UCSD-AML1 (cell line): ENCODE results near the gene SPATS2.
A peak's percentile ranks its signal among the peaks of the same experiment; 100 is the strongest.

Experiments used
- DNase-seq: peaks from one replicate; lab custom pipeline; 2025; ENCODE audit not compliant: unreplicated experiment; lab: John Stamatoyannopoulos, UW

Gene SPATS2

DNA sequence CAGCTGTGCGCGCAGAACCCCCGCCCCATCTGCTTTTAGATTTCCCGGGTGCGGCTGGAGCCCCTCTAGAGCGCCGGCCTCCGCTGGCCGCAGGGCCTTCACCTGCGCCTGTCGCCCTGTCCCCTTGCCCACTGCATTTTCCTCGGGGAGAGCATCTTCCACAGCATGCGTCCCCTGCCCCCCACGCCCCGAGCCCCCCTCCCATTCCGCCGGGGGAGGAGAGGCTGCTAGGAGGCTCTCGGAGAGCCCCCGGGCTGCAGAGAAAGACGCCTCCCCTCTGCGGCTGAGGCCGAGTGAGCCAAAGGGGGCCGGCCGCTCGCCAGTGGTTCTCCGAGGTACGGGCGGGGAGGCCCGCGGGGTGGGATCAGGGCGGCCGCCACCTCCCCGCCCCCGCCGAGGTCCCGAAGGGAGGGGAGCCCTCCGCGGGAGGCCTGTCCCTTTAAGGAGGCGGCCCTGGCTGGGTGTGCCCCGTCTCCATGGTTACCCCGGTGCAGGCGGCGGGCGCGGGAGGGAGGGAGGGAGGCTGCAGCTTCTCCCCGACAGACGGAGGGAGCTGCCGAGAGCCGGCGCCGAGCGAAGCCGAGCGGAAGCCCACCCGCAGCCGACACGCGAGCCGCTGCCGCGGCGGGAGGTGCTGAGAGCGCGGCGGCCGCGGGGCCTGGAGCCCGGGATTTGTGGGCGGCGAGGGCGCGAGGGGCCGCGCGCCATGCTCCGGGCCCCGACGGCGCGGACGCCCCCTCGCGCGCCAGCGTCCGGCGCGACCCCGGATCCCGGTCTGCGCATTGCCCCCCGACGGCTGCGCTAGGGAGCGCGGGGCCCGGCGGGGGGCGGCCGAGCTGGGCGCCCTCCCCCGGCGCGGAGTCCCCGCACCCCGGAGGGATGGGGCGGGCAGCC is 171.5 kb downstream of the SPATS2 start, which contains the start of gene KCNH3:
KCNH3 (plus strand) TSS at position 521 of the 894 bp plus-strand sequence. CDS start 387 bp downstream, outside the sequence.
- DNase-seq, result peak; percentile 63

DNA sequence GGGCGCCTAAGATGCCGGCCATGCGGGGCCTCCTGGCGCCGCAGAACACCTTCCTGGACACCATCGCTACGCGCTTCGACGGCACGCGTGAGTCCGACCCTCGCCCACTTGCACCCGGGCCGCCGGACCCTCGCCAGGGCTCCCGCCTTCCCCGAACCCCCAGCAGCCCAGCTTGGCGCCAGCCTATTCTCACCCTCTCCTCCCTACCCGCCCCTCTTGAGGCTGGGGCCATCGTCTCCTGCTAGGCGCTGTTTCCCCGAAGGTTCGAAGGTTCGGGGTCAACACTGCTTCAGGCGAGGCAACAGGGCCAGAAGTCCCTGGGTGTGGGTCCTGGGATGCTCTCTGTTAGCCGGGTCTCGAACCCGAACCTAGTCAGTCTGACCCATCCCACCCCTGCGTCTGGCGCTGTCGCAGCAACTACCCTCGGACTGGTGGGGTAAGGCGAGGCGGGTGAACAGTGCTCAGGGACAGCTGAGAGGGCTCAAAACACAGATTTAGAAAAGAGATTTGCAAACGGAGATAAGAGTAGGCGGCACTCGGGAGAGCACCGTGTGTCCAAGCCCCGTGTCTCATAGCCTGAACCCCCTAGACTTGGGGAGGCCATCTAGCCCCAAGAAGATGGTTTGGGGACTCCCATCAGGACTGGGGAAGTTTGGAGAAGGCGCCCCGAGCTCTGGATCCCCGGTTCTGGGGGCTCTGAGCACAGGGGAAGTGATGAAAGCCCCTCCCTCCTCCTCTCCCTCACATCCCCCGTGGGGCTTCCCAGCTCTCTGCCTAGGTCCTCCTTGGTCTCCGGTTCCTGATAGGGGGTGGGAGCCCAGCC is 172.4 kb downstream of the SPATS2 start:
- DNase-seq, result no peak

DNA sequence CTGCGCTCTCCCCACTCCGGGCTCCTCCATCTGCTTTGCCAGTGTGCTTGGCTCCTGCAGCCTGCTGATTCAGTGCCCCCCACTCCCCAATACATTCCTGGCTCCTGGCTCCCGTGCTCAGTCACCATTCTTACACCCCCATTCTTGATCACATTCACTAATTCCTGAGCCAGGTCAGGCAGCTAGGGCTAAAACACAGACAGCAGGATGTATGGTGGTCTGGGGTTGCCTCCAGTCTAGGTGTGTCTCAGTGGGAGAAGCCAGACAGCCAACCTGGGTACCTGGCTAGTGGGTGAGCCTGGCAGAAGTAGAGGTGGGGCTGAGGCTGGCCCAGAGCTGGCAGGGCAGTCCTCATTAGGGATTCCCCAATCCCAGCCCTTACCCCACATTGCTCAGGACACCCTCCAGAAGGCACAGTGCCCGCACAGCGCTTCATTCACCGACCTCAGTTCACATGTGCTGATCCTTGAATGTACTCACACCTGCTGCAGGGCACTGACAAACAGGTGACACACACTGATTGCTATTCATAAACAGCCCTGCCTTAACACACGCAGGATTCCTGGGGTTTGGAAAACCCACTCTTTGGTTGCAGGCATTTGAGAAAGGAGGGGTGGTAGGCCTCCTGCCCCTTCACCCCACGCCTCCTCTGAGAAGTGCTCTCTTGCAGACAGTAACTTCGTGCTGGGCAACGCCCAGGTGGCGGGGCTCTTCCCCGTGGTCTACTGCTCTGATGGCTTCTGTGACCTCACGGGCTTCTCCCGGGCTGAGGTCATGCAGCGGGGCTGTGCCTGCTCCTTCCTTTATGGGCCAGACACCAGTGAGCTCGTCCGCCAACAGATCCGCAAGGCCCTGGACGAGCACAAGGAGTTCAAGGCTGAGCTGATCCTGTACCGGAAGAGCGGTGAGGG is 173.2 kb downstream of the SPATS2 start:
- no peak for DNase-seq

DNA sequence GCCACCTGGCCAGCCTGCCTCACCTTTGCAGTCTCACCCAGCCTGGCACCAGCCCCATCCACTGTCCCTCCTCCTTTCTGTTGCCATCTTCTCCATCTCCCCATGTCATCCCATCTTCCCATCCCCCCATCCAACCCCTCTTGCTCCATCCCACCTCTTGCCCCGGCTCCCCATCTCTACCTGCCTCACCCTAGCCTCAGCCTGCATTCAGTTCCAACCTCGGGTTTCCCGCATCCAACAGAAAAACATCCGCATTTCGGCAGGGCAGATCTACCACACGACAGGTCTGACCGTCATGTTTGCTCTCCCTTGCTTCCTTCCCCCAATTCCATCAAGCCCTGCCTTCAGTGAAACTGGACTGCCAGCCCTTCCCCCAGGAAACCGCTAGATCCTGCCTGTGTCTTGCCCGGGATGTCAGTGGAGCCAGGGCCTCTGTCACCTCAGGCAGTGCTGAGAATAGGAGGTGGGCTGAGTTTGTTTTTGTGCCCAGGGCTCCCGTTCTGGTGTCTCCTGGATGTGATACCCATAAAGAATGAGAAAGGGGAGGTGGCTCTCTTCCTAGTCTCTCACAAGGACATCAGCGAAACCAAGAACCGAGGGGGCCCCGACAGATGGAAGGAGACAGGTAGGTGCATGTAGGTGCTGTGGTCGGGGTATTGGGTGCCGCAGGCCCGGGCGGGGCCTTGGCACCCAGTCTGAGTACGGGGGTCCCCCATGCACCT is 174.0 kb downstream of the SPATS2 start:
- peak; percentile 51 for DNase-seq

DNA sequence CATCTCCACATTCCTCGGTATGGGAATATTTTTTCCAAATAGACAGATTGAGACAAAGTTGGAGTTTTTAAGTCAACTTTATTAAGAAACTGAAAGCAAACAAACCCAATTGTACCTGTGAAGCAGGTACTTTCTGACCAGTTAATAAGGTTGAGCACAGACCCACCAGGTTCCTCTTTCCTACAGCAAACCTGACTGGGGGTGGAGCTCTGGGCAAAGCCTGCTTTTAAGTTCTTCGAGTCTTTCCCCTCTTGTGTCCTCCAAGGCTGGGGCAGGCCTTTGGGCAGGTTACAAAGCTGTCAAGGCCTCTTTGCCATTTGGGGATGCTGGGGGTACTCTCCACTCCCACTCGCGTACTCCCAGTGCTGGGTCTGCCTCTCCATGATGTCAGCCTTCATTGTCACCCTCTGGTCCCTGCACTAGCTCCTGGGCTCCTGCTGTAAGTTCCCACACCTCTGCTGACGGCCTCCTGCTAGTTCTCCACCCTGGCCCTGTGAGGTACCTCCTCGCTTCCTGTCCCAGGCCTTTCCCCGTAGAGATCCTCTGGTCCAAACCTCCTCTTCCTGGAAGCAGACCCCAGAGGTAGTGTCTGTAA is 174.7 kb downstream of the SPATS2 start:
- DNase-seq, result no peak

DNA sequence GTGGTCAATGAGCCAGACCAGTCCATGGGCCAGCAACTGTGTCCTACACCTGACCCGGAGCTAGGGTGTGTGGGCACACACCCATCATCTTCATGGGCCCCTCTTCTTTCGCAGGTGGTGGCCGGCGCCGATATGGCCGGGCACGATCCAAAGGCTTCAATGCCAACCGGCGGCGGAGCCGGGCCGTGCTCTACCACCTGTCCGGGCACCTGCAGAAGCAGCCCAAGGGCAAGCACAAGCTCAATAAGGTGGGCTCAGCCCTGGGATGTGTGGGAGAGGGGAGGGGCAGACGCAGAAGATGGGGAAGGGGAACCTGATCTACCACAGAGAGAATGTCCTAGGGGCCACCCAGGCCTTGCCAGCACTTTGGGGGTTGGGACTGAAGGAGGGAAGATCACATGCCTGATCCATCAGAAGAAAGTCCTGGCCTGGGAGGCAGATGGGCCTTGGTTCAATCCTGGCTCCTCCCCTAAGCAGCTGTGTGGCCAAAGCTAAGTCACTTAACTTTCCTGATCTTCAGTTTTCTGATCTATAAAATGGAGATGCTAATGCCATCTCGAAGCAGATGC is 175.4 kb downstream of the SPATS2 start:
- DNase-seq, result no peak

DNA sequence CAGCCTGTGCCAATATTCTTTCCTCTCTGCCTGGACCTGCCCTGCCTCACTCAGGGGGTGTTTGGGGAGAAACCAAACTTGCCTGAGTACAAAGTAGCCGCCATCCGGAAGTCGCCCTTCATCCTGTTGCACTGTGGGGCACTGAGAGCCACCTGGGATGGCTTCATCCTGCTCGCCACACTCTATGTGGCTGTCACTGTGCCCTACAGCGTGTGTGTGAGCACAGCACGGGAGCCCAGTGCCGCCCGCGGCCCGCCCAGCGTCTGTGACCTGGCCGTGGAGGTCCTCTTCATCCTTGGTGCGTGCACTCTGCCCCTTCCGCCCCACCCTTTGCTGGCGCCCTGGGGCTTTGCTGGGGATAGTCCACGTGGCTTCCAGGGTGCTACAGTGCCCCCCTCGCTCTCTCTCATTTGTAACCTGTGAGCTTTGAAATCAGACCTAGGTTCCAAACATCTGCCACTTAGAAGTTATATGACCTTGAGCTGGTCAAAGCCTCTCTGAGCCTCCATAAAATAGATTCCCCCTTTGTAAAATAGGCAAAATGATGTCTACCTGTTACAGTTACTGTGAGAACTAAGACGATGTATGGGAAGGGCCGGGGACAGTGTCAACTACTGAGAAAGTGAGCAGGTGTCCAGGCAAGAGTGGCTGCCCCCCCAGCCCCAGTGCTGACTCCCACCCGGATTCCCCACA is 176.1 kb downstream of the SPATS2 start:
- no peak for DNase-seq

DNA sequence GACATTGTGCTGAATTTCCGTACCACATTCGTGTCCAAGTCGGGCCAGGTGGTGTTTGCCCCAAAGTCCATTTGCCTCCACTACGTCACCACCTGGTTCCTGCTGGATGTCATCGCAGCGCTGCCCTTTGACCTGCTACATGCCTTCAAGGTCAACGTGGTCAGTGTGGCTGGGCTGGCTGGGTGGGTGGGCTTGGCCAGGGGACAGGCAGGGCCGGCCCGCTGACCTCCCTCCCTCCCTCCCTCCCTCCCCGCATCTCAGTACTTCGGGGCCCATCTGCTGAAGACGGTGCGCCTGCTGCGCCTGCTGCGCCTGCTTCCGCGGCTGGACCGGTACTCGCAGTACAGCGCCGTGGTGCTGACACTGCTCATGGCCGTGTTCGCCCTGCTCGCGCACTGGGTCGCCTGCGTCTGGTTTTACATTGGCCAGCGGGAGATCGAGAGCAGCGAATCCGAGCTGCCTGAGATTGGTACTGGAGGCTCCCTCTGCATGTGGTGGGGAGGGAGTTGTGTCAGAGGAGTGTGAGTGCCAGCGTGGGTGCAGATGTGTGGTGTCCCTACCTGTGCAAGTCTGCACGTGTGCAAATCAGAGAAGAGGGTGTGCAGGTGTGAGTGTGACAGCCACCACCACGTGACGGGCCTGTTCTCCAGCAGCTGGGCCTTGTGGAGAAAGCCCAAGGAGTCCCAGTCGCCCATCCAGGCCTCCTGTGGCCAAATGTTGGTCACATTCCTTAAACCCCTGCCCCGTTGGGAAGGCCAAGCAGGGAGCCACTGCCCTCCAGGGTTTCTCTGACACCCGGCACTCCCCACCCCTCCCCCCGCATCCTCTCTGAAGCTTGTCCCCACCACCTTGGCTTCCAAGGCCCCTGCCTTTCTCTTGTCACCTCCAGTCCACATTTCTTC is 176.9 kb downstream of the SPATS2 start:
- DNase-seq, result no peak

DNA sequence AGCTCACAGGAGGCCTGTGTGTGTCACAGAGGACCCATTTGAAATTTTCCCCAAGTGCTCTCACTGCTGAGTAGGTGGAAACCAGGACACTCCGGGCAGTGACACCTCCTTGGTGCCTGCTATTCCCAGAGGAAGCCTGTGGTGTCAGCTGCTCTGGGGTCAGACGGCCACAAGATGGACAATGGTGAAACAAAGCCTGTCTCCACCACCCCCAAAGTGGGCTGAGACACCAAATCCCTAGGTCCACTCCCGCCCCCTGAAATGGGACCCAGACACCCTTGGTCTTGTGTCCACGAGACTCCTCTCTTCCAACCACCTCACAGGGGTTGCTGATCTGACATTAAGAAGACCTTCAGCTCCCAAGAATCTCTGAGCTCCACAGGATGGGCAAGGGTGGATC is 178.6 kb downstream of the SPATS2 start:
- DNase-seq, result no peak

DNA sequence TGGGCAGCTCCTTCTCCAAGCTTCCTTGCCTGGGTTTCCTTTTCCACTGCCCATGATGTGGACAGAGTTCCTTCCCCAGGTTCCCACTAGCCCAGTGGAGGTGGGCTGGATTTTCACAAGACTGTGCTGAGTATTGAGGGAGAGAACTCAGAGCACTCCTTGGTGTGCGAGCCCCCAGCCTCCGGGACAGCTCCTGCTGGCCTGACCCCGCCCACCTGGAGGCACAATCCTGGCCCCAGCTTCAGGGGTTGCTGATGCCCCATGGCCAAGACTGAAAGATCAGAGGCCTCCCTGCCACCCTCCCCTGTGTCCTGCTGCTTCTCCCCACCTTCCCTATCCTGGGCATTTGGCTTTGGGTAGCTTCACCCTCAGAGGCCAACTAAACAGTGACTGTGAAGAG is 179.2 kb downstream of the SPATS2 start:
- DNase-seq, result no peak

DNA sequence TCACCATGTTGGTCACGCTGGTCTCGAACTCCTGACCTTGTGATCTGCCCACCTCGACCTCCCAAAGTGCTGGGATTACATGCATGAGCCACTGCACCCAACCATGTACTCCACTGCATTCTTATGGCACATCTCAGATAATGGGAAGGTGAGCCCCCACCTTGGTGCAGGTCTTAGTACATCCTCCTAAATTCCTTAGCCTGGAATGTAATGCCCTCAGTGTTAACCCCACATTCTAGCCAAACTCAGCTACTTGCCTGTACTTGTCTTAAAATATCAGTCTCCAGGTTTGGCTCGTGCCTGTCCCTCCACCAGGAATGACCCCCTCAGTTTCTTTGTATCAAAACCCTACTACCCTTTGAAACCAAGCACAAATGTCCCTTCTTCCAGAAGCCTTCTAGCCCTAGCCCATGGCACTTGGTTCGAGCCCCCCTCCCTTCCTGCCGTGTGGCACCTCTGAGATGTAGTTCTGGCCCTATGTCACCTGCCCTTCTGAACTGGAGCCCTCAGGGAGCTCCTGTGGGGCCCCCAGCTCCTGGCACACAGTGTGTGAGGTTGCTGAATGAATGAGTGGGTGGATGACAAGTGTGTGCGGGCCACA is 179.9 kb downstream of the SPATS2 start:
- DNase-seq, result no peak

DNA sequence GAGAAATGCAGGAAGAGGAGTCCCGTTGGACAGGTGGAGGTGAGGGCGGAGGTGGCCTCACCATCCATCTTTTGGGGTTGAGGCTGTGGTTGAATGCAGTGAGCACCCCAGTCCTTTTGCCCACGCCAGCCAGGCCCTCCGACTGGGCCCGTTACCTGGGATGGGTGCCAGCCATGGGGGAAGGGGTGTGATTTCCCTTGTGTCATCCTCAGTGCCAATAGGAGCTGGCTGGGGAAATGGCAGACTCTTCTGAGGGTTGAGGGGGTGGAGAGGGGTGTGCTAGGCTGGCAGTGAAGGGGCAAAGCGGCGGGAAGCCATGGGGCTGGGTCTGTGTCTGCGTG is 181.2 kb downstream of the SPATS2 start:
- DNase-seq, result no peak

DNA sequence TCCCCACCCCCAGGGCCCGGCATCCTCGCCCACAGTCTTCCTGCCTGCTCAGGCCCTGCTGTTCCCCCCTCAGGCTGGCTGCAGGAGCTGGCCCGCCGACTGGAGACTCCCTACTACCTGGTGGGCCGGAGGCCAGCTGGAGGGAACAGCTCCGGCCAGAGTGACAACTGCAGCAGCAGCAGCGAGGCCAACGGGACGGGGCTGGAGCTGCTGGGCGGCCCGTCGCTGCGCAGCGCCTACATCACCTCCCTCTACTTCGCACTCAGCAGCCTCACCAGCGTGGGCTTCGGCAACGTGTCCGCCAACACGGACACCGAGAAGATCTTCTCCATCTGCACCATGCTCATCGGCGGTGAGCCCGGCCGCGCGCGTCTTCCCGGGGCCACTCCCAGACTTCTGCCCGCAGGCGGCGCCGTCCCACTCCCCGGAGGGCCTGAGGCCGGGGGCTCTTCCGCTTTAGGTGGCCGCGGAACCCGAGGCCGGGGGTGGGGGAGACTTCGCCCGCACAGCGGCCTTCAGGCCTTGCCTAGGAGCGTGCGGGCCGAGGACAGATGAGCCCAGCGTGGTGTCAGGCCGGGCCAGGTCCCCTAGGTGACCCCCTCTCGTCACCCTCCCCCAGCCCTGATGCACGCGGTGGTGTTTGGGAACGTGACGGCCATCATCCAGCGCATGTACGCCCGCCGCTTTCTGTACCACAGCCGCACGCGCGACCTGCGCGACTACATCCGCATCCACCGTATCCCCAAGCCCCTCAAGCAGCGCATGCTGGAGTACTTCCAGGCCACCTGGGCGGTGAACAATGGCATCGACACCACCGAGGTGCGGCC is 181.8 kb downstream of the SPATS2 start:
- DNase-seq, result no peak

DNA sequence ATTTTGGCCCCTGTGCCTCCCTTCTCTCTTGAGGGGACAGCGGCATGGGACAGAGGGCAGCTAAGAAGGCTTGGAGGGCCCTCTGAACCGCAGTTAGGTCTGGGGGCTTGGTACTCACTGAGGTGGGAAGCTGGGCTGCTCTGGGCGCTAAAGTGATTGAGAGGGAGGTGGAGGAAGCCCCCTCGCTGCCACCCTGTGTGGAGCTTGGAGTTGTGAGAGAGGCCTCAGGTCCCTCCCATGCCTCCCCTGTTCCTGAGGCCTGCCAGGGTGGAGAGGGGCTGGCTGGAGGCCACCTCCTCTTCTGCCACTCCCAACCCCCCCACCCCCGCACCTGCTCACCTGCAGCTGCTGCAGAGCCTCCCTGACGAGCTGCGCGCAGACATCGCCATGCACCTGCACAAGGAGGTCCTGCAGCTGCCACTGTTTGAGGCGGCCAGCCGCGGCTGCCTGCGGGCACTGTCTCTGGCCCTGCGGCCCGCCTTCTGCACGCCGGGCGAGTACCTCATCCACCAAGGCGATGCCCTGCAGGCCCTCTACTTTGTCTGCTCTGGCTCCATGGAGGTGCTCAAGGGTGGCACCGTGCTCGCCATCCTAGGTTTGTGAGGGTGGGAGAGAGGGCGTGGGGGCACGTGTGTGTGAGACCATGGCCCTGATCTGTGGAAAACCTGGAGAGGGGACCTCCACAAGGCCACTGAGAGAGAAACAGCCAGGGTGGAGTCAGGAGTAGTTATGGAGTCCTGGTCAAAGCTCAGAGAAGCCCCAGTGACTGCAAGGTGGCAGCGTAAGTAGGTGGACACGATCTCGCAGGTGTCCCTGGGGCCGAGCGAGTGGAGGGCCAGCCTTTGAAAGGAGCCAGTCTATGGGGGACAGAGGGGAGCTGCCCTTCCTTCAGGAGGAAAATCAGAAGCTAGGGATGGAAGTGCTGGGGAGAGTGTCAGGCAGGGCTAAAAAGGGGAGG is 182.8 kb downstream of the SPATS2 start:
- DNase-seq, result no peak

DNA sequence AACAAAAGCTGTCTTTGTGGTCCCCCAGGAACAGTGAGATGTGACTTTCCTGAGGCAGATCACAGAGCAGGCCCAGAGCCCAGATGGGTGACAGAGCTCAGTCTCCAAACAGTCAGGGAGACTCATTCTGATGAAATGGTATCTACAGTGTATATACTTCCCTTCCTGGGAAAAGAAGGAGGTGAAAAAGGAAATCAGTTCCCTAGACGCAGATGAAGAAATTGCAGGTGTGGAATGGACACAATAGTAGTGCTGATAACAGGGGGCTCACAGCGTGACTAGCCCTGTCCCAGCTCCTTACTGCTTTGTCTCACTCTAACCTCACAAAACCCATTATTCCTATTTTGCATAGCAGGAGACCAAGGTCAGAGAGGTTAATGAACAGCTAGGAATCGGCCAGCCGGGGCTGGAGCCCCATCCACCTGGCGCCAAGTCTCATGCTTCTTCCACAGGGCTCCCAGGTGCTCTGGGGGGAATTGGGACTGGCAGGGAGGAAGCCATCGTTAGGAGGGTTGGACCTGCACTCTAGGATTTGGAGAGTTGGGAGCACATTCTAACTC is 183.5 kb downstream of the SPATS2 start:
- DNase-seq, result no peak
